GM21381 (cell line): ENCODE measurements around the gene MORN5.

Source experiments
- ATAC-seq: cut with Tn5 transposase; IDR thresholded peaks from one replicate; pipeline ENCODE4 v1.9.1; 2021; ENCODE audit warnings: mild to moderate bottlenecking, moderate library complexity; ENCODE audit not compliant: unreplicated experiment

The MORN5 gene

DNA sequence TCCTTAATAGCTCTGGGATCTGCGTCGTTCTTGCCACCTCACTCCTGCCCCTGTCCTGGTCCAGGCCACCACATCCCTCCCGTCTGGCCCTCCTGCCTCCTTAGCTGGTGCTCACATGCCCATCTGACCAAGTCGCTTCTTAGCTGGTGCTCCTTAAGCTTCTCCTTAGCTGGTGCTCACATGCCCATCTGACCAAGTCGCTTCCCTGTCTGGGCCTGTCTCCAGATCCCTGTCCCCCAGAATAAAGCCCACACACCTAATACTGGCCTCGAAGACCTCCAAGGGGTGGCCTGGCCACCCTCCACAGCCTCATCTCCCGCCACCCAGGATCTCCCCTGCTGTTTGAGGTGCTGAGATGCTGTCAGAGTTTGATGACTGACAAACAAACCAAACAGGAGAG is 35.2 kb upstream of the MORN5 start:
- ATAC-seq = no peak

DNA sequence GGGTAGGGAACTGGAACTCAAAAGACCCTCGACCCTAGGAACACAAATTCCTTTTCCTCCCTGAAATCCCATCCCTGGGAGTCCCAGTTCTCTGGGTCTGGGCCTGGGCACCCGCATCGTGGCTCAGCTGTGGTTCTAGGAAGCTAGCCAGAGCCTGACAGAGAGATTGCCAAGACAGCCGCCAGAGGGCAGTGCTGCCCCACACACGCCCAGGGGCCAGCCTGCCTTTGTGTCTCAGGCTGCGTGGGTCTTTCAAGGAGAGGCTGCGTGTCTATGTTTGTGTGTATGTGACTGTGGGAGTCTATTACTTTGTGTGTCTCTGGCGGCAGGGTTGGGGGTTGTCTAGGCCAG is 34.6 kb upstream of the MORN5 start:
- ATAC-seq = no peak

DNA sequence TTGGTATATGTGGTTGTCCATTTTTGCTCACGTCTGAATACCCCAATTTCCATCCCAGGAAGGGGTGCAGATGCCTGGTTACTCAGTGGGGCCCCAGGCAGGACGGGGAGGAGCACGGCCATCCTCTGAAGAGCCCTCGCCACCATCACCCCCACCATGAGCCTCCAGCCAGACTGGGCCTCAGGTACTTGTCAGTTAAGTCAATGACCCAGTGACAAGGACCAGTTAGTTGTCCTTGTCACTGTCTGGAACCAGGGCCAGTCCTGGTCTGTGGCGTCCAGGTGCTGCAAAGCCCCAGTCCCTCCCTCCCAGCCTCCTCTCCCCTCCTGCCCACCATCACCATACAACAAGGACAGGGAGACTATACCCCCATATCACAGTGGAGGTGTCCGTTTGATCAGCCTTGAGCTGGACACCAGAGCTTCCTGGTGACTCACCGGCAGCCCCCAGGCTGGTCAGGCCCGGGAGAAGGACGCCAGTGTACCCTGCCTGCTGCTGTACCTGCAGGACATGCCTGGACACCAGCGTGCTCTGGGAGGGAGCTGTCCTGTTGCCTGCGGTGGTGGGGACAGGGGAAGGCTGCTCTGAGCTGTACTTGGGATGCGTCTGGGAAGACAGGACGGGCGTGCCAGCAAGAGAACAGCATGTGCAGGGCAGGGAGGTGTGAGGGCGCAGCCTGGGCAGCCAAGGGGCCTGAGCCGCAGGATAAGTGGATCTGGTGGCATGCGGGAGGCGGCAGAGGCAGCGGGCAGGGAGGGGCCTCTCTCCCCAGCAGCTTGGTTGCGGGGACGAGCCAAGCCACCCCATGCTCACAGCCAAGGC is 34.0 kb upstream of the MORN5 start:
- ATAC-seq = no peak

DNA sequence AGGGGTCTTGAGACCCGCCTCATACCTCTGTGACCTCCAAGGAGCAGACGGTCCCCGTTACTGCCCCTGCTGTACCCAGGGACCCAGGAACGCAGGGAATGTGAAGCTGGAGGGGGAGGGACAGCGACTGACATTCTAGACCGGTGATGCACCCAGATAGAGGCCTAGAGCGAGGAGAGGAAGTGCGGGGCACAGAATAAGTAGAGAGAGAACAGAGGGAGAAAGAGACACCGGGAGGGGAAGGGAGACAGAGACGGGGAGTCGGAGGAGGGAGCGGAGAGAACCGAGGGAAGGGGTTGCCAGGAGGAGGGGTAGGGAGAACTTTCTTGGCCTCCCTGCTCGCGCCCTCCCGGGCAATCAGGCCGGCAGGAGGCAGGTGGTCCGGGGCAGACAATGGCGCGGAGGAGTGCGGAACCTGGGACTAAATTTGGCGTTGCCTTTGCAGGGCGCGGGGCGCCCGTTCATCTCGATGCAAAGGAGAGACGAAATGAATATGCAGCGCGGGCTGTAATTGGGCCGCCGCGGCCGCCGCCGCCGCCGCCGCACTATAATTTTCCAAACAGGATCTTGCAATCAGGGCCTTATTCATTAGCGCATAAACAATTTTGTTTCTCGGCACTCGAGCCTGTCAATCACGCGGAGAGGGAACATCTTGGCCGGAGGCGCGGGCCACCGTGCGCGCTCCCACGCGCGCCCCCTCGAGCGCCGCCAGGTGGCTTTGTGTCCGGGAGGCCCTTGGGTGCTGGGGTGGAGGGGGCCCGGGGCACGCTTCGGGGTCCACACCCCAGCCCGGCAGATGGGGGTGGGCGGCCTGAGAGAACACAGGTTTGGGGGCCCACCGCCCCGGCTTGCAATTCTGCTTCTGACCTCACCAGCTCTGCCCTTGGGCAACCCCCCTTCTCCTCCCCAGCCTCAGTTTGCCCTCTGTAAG is 33.1 kb upstream of the MORN5 start:
- ATAC-seq = no peak

DNA sequence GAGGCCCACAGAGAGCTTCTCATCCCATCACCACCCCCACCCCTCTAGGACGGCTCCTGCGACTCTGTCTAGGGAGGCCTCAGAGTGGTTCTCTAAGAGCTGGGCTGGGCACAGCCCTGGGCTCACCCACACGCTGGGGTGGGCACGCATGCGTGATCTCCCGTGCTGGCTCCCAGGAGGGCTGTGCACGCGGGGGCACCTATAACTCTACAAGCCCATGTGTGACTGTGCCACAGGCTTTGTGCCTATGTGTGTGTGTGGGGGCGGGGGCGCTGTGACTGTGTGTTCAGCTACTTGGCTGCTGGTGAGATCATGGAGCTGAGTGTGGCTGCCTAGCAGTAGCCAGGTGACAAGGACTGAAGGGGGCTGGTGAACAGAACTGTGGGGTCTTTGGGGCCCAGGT is 32.3 kb upstream of the MORN5 start:
- no peak for ATAC-seq

DNA sequence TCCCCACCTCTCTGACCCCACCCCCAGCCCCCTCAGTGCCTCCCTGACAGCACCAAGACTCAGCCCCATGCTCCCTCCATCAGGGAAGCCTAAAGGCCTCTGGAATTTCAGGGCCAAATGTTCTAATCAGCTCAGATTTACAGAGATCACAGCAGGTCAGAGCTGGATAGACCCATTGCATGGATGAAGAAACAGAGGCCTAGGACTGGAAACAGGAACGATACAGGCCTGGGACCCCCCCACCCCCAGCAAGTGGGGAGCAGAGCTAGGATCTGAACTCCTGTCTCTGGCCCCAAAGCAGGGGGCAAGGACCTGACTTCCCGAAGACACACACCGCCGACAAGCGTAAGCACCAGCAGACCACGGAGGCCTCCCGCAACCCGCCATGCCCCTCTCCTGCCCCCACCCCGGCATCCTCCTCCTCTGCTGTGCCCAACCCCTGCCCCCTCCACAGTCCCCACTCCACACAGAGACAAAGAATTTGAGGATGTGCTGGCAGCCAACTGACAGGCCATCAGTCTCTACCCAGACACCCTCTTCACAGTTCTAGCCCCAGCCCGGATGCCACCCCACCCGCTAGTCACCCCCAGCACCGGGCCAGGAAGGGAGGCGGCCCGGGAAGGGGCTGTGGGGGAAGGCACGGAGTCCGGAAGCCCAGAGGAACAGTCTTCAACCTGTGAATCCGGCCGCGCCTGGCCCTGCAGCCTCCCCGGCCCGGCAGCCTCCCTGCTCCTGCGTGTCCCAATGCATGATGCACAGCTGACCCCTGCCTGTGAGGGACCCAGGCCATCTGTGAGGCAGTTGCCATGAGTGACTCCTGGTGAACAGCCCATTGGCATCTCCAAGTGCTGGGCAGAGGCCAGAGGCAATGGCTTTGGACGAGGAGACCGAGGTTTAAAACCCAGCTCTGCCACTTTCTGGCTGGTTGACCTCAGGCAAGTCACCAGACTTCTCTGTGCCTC is 31.4 kb upstream of the MORN5 start:
- no peak for ATAC-seq

DNA sequence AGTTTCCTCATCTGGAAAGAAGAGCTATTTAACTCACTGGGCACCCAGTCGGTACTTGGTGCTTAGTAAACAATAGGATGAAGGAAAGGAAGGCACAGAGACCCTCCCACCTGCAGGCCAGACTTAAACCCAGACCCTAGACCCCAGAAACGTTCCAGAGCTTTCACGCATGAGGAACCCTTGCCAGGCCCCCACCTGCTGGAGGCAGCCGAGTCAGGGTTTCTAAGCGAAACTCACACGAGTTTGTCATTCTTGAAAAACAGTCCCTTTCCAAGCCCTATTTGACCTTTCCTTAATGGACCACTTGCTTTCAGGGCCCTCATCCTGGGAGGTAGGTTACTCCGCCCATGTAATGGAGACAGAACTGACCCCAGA is 30.8 kb upstream of the MORN5 start:
- no peak for ATAC-seq

DNA sequence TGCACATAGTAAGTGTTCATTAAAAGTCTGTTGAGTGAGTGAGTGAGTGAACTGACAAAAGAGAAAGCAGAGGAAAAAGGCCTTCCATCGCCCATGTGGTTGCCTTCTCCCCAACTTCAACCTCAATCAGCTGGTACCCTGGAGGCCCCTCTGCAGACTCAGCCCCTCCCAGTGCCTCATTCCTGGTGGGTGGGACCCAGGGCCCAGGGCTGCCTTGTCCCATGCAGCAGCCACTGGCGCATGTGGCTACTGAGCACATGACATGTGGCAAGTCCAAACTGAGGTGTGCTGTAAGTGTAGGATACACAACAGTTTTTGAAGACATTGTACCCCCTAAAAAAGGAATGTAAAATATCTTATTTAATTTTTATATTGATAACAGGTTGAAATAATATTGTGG is 29.7 kb upstream of the MORN5 start:
- ATAC-seq = no peak

DNA sequence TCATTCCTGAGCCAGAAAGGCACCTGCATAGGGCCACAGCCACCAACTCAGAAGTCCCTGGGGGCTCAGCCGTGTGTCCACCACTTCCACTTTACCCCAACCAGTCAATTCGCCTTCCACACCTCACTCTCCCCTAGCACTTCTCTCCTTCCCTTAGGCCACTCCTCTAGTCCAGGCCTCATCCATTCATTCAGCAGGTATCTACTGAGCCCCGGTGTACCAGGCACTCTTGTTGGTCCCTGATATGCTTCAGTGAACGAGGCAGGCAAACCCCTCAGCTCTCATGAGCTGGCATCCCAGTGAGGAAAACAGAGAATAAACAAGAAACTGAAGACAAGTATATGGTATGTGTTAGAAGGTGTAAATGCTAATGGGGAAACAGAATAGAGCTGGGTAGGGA is 28.9 kb upstream of the MORN5 start:
- no peak for ATAC-seq

DNA sequence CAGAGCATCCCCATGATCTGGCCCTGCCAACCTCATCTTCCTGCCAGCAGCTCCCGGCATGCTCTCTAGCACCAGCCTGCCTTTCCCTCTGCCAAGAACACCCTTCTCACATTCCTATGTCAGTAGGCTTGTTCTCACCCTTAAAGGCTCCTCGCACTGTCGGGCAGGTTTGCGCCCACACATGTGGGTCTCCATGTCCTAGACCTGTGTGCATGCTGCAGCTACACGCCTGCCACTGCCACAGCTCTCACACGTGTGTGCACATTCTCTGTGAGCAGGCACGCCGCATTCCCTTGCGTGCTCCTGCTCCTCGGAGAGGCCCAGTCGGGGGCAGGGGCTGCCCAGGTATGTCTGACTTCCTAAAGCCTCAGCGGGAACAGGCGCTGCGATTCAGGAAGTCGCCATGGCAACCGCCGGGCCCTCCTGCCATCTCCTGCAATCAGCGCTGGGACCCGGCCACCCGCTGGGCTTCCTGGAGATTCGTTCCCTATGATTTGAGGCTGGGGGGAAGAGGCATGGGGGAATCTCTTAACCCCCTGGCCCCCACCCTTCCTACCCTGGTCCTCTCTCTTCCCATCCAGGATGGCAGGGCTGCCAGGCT is 28.2 kb upstream of the MORN5 start:
- ATAC-seq = no peak

DNA sequence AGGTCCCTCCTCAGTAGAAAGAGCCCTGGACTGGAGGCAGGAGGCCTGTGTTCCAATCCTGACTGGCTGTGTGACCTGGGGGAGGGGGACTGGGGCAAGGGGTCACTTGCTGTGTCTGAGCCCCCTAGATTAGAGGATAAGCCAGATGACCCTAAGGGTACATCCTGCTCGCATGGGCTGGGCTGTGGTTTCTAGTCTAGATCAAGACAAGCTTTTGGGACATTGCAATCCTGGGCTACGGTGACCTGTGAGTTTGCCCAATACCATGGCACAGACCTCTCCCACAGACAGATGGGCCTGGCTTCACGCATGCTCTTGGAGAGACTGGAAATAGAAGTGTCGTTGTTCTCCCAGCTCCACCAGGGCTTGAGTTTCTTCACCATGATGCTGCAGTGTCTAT is 27.2 kb upstream of the MORN5 start:
- no peak for ATAC-seq

DNA sequence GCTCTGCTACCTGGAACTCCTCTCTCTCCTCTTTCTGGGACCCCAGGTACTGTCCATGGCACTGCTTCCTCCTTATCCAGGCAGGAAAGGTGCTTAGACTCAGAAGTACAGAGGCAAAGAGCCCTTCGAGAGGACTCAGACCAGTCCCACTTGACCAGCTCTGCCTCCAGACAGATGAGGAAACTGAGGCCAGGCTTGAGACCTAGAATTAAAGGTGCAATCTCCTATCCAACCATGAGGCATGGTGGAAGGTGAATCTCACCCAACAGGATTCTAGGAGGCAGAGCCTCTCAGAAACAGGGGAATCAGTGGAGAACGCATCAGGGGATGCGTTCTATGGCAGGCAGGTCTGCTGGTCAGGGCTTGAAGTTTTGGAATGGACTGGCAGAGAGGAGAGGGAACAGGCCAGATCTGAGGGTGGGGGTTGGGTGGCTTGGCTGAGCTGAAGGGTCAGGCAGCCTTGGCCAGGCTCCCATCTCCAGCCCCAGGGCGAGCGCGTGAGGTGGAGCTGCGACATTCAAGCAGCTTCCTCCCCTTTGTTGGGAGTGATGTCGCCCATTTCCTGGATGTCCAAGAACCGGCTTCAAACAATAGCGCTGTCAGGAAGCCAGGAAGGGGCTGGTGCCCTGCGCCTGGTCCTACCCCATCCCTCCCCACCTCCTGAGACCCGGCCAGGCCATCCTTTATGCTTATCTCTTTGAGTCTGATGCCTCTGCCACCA is 26.3 kb upstream of the MORN5 start:
- no peak for ATAC-seq

DNA sequence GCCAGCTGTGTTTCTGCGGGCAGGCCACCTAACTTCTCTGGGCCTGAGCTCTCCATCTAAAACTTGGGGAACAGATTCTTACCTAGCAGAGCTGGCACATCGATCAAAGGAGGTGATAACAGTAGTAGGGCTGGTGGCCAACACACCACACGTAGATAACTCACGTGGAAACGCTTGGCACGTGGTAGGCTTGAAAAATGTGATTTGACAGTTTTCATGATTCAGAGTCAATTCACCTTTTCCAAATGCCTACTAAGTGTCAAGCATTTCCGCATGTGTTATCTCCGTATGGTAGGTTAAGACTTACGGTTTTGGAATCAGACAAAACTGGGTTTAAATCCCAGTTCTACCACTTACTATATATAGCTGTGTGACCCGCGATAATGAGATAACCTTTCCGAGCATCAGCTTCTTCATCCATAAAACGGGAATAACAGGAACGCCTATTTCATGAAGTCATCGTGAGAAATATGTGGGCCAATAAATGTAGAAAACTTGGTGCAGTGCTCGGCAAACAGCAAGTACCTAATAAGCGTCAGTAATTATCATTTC is 25.6 kb upstream of the MORN5 start:
- ATAC-seq = no peak

DNA sequence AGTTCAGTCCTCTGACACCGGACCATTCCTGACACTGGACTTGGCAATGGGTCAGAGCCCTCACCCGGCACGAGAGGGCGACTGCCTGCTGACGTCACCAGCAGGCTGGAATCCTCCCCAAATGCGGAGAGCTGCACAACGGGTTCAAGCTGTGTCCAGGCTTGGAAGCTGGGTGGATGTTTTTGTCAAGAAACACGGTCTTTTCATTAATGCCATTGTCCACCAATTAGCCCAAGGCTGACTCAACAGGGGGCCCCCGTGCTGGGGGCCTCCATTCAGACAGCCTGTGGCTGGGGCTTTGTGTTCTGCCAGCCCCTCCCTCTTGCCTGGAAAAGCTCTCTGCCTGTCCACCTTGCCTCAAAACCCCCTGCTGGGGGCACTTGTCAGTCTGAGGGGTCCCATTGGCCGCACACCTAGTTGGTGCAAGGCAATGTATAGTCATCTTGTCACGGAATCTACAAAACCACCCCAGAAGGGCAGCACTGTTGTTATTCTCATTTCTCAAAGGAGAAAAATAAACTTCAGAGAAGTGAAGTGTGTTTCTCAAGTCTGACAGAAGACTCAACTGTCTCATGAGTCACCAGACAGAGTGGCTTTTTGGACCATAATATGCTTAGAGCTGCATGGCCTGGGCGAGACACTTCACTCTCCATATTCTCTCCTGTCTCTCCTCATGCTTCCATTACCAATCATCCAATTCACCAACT is 24.7 kb upstream of the MORN5 start:
- no peak for ATAC-seq

DNA sequence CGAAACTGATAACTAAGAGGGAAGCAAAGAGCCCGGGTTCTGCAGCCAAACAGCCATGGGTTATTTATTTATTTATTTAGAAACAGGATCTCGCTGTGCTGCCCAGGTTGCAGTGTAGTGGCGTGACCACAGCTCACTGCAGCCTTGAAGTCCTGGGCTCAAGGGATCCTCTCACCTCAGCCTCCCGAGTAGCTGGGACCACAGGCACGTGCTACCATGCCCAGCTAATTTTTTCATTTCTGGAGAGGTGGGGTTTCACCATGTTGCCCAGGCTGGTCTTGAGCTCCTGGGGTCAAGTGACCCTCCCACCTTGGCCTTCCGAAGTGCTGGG is 24.2 kb upstream of the MORN5 start:
- no peak for ATAC-seq

DNA sequence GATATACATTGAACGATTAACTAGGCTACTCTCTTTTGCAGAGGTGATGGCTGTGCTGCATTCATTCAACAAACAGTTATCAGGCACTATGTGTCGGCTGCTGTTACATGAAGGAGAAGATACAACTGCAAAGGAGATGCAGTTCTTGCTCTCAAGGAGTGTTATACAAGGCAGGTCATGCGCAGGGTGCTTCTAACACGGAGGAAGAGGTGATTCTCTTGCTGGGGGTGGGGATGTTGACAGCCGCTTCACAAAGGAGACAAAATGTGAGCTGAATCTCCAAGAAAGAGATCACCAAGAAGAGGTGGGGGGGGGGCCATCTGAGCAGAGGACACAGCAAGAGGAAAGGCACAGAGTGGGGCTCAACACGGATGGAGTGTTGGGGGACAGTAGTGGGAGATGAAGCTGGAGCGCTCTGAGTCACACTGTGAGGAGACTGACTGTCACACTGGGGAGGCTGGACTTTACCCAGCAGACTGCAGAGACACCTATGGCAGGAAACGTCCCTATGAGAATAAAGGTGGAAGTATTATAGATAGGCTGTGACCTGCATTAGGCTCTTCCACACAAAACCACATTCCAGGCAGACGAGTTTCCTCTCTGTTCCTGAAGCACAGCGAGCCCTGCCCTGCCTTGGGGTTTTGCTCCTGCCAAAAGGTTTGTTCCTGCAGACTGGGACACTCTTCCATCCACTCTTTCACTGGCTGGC is 21.0 kb upstream of the MORN5 start:
- ATAC-seq = no peak

DNA sequence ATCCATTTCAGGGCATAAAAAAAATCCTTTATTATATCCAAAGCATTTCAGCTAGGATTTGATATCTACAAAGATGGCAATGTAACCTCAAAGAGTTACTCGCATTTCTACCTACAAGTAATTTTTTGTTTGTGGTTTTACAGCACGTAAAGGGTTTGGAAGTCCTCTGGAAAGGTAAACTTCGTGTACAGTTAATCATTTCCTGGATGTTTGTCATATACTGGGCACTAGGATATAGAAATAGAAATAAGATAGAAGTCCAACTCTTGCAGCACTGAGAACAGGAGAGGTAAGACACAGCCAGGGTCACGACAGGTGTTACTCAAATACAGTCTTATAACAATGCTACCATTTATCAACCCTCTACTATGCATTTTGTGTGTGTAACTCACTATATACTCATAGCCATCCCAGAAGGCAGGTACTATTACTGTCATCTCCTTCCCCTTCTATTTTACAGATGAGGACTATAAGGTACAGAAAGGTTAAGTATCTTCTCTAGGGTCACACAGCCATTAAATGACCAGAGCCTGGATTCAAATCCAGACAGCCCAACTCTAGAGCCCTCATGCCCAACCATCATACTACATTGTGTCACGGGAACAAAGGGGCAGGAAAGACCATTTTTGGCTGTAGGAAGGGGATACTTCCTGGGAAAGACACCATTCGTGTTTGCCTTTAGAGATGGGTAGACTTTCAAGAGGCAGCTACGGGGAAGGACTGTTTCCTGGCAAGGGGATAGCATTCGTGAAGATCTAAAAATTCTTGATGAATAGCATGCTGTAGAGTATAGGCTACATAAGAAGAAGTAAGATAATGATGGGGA is 19.1 kb upstream of the MORN5 start:
- ATAC-seq = no peak

DNA sequence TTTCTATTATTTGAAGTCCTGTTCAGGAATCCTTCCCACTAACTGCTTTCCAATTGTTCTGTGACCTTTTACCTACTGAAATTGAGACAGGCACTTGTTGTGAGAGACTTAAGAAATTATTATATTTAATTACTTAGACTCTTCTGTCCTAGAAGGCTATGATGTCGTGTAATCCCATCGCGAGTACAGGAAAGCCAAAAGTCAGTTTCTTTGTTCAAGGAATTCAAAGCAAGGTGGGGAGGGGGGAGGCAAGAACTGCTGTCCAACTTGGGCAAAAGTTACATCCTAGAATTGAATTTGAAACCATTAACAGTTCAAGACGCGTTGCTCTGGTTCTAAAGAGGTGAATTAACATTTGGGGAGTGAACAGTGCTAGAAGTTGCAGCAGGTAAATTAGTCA is 18.0 kb upstream of the MORN5 start:
- ATAC-seq = no peak
